Endothelial cell of umbilical vein (primary cell): Measurements from ENCODE around the gene FAM210A. TPM values are rescaled to one million over a fixed set of nuclear protein-coding genes. Genes with fewer than 3 reads are reported as not detected.
"Not testable (repeated sequence)": the region's sequence is repeated elsewhere in the genome, so short reads cannot be mapped to it uniquely, and the experiment has no call there.

Experiments
- BruUV-seq: library from RNA; stranded (reverse); fragments of 400-500 nt; replicated peaks from 2 replicates; lab custom pipeline; 2021; lab: Mats Ljungman, UMichigan
- CTCF ChIA-PET: fragments of 300-600, 350-600 bp; sonication (Branson Sonifier 250); formaldehyde crosslinking; loops from one replicate; lab custom pipeline; 2021; ENCODE audit warnings: antibody characterized with exemption, inconsistent platforms; lab: Charles Lee
- POLR2A ChIA-PET: fragments of 300-600, 350-600 bp; sonication (Branson Sonifier 250); formaldehyde crosslinking; loops from one replicate; lab custom pipeline; 2021; ENCODE audit warnings: antibody characterized with exemption, inconsistent platforms; lab: Charles Lee
- DNase-seq: peaks from one replicate; pipeline ENCODE4 v3.0.0-alpha.2; 2011; ENCODE audit warnings: low read depth, low spot score
- FAIRE-seq: peaks from 2 replicates; lab custom pipeline; 2011; peaks lifted over from hg19 to GRCh38; lab: Jason Lieb, UNC
- H2AFZ ChIP-seq: 2 replicates; pipeline ENCODE4 v1.6.0; 2012; ENCODE audit warnings: low read depth, low read length, control low read depth, inconsistent platforms
- H3K27ac ChIP-seq: 2 replicates; pipeline ENCODE4 v1.5.1; 2011; ENCODE audit warnings: low read depth, mild to moderate bottlenecking, control low read depth, low read length, moderate library complexity; ENCODE audit not compliant: insufficient read depth
- H3K27me3 ChIP-seq, 2 experiments: 2 replicates each; pipeline versions ENCODE4 v1.6.0 to v1.6.1; 2011; ENCODE audit warnings: low read length in 2 of 2, mixed read lengths in 1 of 2; ENCODE audit not compliant: control insufficient read depth in 2 of 2, insufficient read depth in 2 of 2
- H3K36me3 ChIP-seq, 2 experiments: 2 replicates in 1 of 2; 3 replicates in 1 of 2; pipeline ENCODE4 v1.5.1; 2011; ENCODE audit warnings: low read length in 2 of 2, mild to moderate bottlenecking in 1 of 2, moderate library complexity in 1 of 2; ENCODE audit not compliant: control insufficient read depth in 2 of 2, insufficient read depth in 2 of 2; ENCODE audit errors: extremely low read depth in 1 of 2
- H3K4me1 ChIP-seq: 3 replicates; pipeline ENCODE4 v1.5.1; 2011; ENCODE audit warnings: mild to moderate bottlenecking, low read length; ENCODE audit not compliant: control insufficient read depth, insufficient read depth; ENCODE audit errors: extremely low read depth
- H3K4me2 ChIP-seq: 2 replicates; pipeline ENCODE4 v1.6.1; 2011; ENCODE audit warnings: low read length, control low read depth, mixed read lengths; ENCODE audit not compliant: insufficient read depth
- H3K4me3 ChIP-seq, 3 experiments: fragments of 200-600 bp in 1 of 3; sonication (generic), shearing (Covaris generic) in 1 of 3; replicated peaks in 1 of 3; 2 replicates each; pipeline ENCODE4 v1.5.1; 2011 to 2016; ENCODE audit warnings: control low read depth in 3 of 3, low read length in 3 of 3, mild to moderate bottlenecking in 2 of 3, inconsistent platforms in 1 of 3, low read depth in 1 of 3, moderate library complexity in 1 of 3; ENCODE audit not compliant: insufficient read depth in 1 of 3
- H3K79me2 ChIP-seq: 2 replicates; pipeline ENCODE4 v1.6.0; 2012; ENCODE audit warnings: low read length, inconsistent platforms; ENCODE audit not compliant: control insufficient read depth, insufficient read depth
- H3K9ac ChIP-seq: replicated peaks from 2 replicates; pipeline ENCODE3; 2011; ENCODE audit warnings: low read length, control low read depth; ENCODE audit not compliant: insufficient read depth; ENCODE audit errors: extremely low read depth
- H3K9me1 ChIP-seq: replicated peaks from 3 replicates; pipeline ENCODE4 v1.6.0; 2011; ENCODE audit warnings: mild to moderate bottlenecking, low read length; ENCODE audit not compliant: control insufficient read depth, insufficient read depth; ENCODE audit errors: extremely low read depth
- H3K9me3 ChIP-seq: replicated peaks from 2 replicates; pipeline ENCODE4 v1.5.1; 2012; ENCODE audit warnings: low read length, inconsistent platforms; ENCODE audit not compliant: control insufficient read depth, insufficient read depth
- H4K20me1 ChIP-seq: replicated peaks from 2 replicates; pipeline ENCODE3; 2011; ENCODE audit warnings: mild to moderate bottlenecking, low read length; ENCODE audit not compliant: control insufficient read depth, insufficient read depth; ENCODE audit errors: extremely low read depth
- EZH2 ChIP-seq: IDR thresholded peaks from 2 replicates; pipeline ENCODE4 v1.6.1; 2012; ENCODE audit warnings: borderline replicate concordance, low read depth, mild to moderate bottlenecking, moderate library complexity, low read length, inconsistent platforms; ENCODE audit not compliant: severe bottlenecking
- FOS ChIP-seq: IDR thresholded peaks from 2 replicates; pipeline ENCODE4 v1.6.1; 2011; ENCODE audit warnings: mild to moderate bottlenecking, low read length, moderate library complexity, borderline replicate concordance; ENCODE audit not compliant: insufficient read depth
- GATA2 ChIP-seq: IDR thresholded peaks from 2 replicates; pipeline ENCODE4 v1.7.0; 2011; ENCODE audit warnings: low read depth, mild to moderate bottlenecking, moderate library complexity, mixed read lengths, low read length; ENCODE audit not compliant: insufficient read length, insufficient read depth
- MYC ChIP-seq: IDR thresholded peaks from one replicate; pipeline ENCODE4 v1.6.1; 2011; ENCODE audit warnings: mild to moderate bottlenecking, low read depth, low read length
- POLR2AphosphoS5 ChIP-seq: IDR thresholded peaks from 2 replicates; pipeline ENCODE4 v1.6.1; 2012; ENCODE audit warnings: low read depth, mild to moderate bottlenecking, control low read depth, low read length, moderate library complexity; ENCODE audit not compliant: insufficient read depth
- dilution Hi-C: fragments of 300-500 bp; cut with MboI; formaldehyde crosslinking; loops from one replicate; pipeline ENCODE4 v1.15.0; 2019; ENCODE audit warnings: low sequenced_read_pairs; ENCODE audit not compliant: extremely low pct_ligation_motif_present
- intact Hi-C: fragments of 100-400 bp; cut with micrococcal nuclease; formaldehyde crosslinking; loops from one replicate; pipeline ENCODE4 v1.10.0; 2022
- polyA plus RNA-seq, 4 experiments: library from polyadenylated mRNA; depleted of rRNA in 3 of 4; stranded (reverse) in 3 of 4; unstranded in 1 of 4; fragments of >200 nt; gene quantifications; 2 replicates each; pipeline versions ENCODE4 v1.2.1 to v1.2.3, GENCODE V29; 2011 to 2012; ENCODE audit warnings: missing spikeins in 1 of 4
- total RNA-seq: library from RNA; stranded (reverse); gene quantifications from 2 replicates; pipeline ENCODE4 v1.2.3, GENCODE V29; 2021

The FAM210A gene
- total and polyA plus RNA-seq, 2 donors (not counting 3 experiments of a cell fraction or from before 2014, with no cell fraction given) = 7.1 to 17.3 TPM

- FAIRE-seq, H3K36me3 ChIP-seq, H3K9ac ChIP-seq, POLR2A ChIA-PET, H2AFZ ChIP-seq, H3K4me1 ChIP-seq, H3K9me3 ChIP-seq, H3K27me3 ChIP-seq, H3K9me1 ChIP-seq, H4K20me1 ChIP-seq, DNase-seq, intact Hi-C loops, BruUV-seq, H3K4me3 ChIP-seq, dilution Hi-C loops, H3K27ac ChIP-seq, H3K4me2 ChIP-seq, H3K79me2 ChIP-seq, CTCF ChIA-PET: not testable (repeated sequence)
Observed at GRCh38 chr18:13751599-13751998, 25.2 kb upstream of the FAM210A start.

DNA sequence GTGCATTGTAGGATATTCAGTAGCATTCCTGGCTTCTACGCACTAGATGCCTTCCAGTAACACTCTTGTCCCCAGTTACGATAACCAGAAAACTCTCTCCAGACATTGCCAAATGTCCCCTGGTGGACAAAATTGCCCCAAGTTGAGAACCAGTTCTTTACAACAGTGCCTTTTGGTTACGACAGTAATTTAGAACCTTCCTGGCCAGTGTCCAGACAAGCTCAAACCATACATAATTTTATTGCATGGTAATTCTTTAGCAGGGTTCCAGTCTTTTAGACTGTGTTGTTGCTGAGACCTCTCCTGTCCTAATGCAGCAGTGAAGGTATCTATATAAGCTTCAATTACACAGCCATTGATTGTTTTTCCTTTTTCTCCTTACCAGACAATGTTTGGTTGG lies 20.3 kb upstream of the FAM210A start:
- no peaks in the 10 kb centered on the region for H3K27me3 ChIP-seq
- intact Hi-C loops = no loop called here
- no peaks in the 10 kb centered on the region for H4K20me1 ChIP-seq
- CTCF ChIA-PET = no interaction called here
- H3K9me3 ChIP-seq = no peaks in the 10 kb centered on the region
- no peak for TF ChIP-seq EZH2
- TF ChIP-seq POLR2AphosphoS5 = no peak
- TF ChIP-seq GATA2 = no peak
- TF ChIP-seq MYC = no peak
- TF ChIP-seq FOS = no peak
- no peak overlapping the region for H3K4me2 ChIP-seq
- BruUV-seq = no TSS peak
- no peak overlapping the region for H3K4me3 ChIP-seq
- H3K79me2 ChIP-seq = no peaks in the 10 kb centered on the region
- FAIRE-seq = no peak
- no peaks in the 10 kb centered on the region for H3K9me1 ChIP-seq
- no peaks in the 10 kb centered on the region for H3K4me1 ChIP-seq
- dilution Hi-C loops = no loop called here
- POLR2A ChIA-PET = no interaction called here
- no peak overlapping the region for H3K9ac ChIP-seq
- H3K36me3 ChIP-seq = peaks cover 11 to 20% of the 10 kb centered on the region in 2 experiments
- H3K27ac ChIP-seq = no peak overlapping the region
- no peak for DNase-seq
- H2AFZ ChIP-seq = no peak overlapping the region
